B cell (primary cell): ENCODE data around the gene STAU1. TPM values are rescaled to one million over a fixed set of nuclear protein-coding genes. Genes with fewer than 3 reads are reported as not detected.

Source experiments
- ATAC-seq: fragments of 200-7000 bp; cut with Tn5 transposase; one replicate; pipeline ENCODE4 v1.10.0; 2021; ENCODE audit warnings: low read depth, mild to moderate bottlenecking, moderate number of reproducible peaks, moderate library complexity
- CTCF ChIA-PET: fragments of 350-600 bp; sonication (Branson Sonifier 250); formaldehyde crosslinking; loops from one replicate; lab custom pipeline; 2021; ENCODE audit warnings: antibody characterized with exemption, inconsistent platforms; lab: Charles Lee
- POLR2A ChIA-PET: fragments of 350-600 bp; sonication (Branson Sonifier 250); formaldehyde crosslinking; loops from one replicate; lab custom pipeline; 2021; ENCODE audit warnings: antibody characterized with exemption; lab: Charles Lee
- DNase-seq: peaks from one replicate; pipeline ENCODE4 v3.0.0; 2013
- H2AFZ ChIP-seq: 2 replicates; pipeline ENCODE4 v1.6.1; 2012; ENCODE audit warnings: mild to moderate bottlenecking, low read depth, low read length; ENCODE audit not compliant: insufficient read depth, poor library complexity, severe bottlenecking
- H3K27ac ChIP-seq, 2 donors: 1 replicate in 1 of 2; 2 replicates in 1 of 2; pipeline ENCODE4 v1.5.1; 2012 to 2013; ENCODE audit warnings: low read length in 2 of 2, mild to moderate bottlenecking in 2 of 2, moderate library complexity in 1 of 2
- H3K27me3 ChIP-seq, 4 experiments: fragments of 200-600 bp in 1 of 4; sonication (generic) in 1 of 4; replicated peaks in 1 of 4; 1 replicate in 2 of 4; 2 replicates in 2 of 4; pipeline versions ENCODE4 v1.6.1 to v1.7.0; 2013 to 2016; ENCODE audit warnings: low read length in 3 of 4, mild to moderate bottlenecking in 2 of 4, mixed read lengths in 1 of 4, moderate library complexity in 1 of 4; ENCODE audit not compliant: insufficient read depth in 4 of 4, control insufficient read depth in 3 of 4; ENCODE audit errors: control extremely low read depth in 1 of 4
- H3K36me3 ChIP-seq, 2 experiments: replicated peaks in 1 of 2; 1 replicate in 1 of 2; 2 replicates in 1 of 2; pipeline versions ENCODE4 v1.6.1 to v1.7.1; 2013; ENCODE audit warnings: low read length in 1 of 2; ENCODE audit not compliant: insufficient read depth in 2 of 2, control insufficient read depth in 1 of 2; ENCODE audit errors: control extremely low read depth in 1 of 2, extremely low read depth in 1 of 2
- H3K4me1 ChIP-seq, 2 donors: fragments of 200-600 bp in 1 of 2; sonication (generic) in 1 of 2; 1 replicate in 1 of 2; 2 replicates in 1 of 2; pipeline versions ENCODE4 v1.5.1 to v1.6.1; 2013 to 2017; ENCODE audit warnings: low read length in 2 of 2; ENCODE audit not compliant: control insufficient read depth in 2 of 2, insufficient read depth in 2 of 2
- H3K4me2 ChIP-seq: replicated peaks from 2 replicates; pipeline ENCODE3; 2012; ENCODE audit warnings: mild to moderate bottlenecking, low read depth, low read length; ENCODE audit not compliant: poor library complexity, severe bottlenecking
- H3K4me3 ChIP-seq, 5 experiments: fragments of 200-600 bp in 1 of 5; sonication (generic) in 1 of 5; 1 replicate in 3 of 5; 2 replicates in 2 of 5; pipeline versions ENCODE4 v1.5.1 to v1.7.0; 2011 to 2016; ENCODE audit warnings: low read length in 4 of 5, mild to moderate bottlenecking in 4 of 5, low read depth in 2 of 5, control low read depth in 1 of 5, moderate library complexity in 1 of 5; ENCODE audit not compliant: insufficient read depth in 1 of 5; ENCODE audit errors: control extremely low read depth in 1 of 5, extremely low read depth in 1 of 5
- H3K79me2 ChIP-seq: fragments of 200-600 bp; sonication (generic); one replicate; pipeline ENCODE4 v1.6.0; 2016; ENCODE audit warnings: low read length; ENCODE audit not compliant: control insufficient read depth, insufficient read depth
- H3K9ac ChIP-seq: fragments of 200-600 bp; sonication (generic); 2 replicates; pipeline ENCODE4 v1.6.1; 2017; ENCODE audit warnings: mild to moderate bottlenecking, low read length, moderate library complexity
- H3K9me3 ChIP-seq, 3 donors: one replicate each; pipeline versions ENCODE4 v1.6.1 to v1.7.1; 2013; ENCODE audit warnings: low read length in 2 of 3; ENCODE audit not compliant: control insufficient read depth in 2 of 3, insufficient read depth in 1 of 3; ENCODE audit errors: control extremely low read depth in 1 of 3
- H4K20me1 ChIP-seq: 2 replicates; pipeline ENCODE4 v1.6.0; 2012; ENCODE audit warnings: mild to moderate bottlenecking, low read length; ENCODE audit not compliant: insufficient read depth, control insufficient read depth, poor library complexity, severe bottlenecking
- H3K27ac Mint-ChIP-seq: one replicate; pipeline ENCODE4 v1.8.0; 2021; ENCODE audit warnings: mixed read lengths
- H3K27me3 Mint-ChIP-seq: one replicate; pipeline ENCODE4 v1.8.0; 2021; ENCODE audit warnings: mixed read lengths
- H3K4me1 Mint-ChIP-seq: one replicate; pipeline ENCODE4 v1.8.0; 2021; ENCODE audit warnings: mixed read lengths
- H3K4me3 Mint-ChIP-seq: one replicate; pipeline ENCODE4 v1.8.0; 2021; ENCODE audit warnings: mixed read lengths
- H3K9me3 Mint-ChIP-seq: one replicate; pipeline ENCODE4 v1.8.0; 2022; ENCODE audit warnings: mixed read lengths; ENCODE audit not compliant: insufficient read depth
- CTCF ChIP-seq: fragments of 200-600 bp; IDR thresholded peaks from one replicate; pipeline ENCODE4 v1.8.0; 2022; ENCODE audit warnings: antibody characterized with exemption, mild to moderate bottlenecking
- EZH2 ChIP-seq: IDR thresholded peaks from 2 replicates; pipeline ENCODE4 v1.6.1; 2012; ENCODE audit warnings: borderline replicate concordance, low read depth, mild to moderate bottlenecking, moderate library complexity, low read length; ENCODE audit not compliant: insufficient read depth, poor library complexity, severe bottlenecking
- WGBS: methylation state at CpG from one replicate; pipeline ENCODE4 v1.1.5; 2013; ENCODE audit warnings: missing lambda C conversion rate; ENCODE audit not compliant: insufficient coverage; 5-methylcytosine and 5-hydroxymethylcytosine counted together
- intact Hi-C: fragments of 100-400 bp; cut with micrococcal nuclease; formaldehyde crosslinking; loops from one replicate; pipeline ENCODE4 v1.10.0; 2022
- polyA plus RNA-seq: library from polyadenylated mRNA; depleted of rRNA; stranded (reverse); fragments of >200 nt; gene quantifications from 2 replicates; pipeline ENCODE4 v1.2.3, GENCODE V29; 2012
- total RNA-seq, 2 donors: library from RNA; stranded (reverse); fragments of 120-200 nt in 1 of 2; gene quantifications; 1 replicate in 1 of 2; 2 replicates in 1 of 2; pipeline versions ENCODE4 v1.2.3 to v1.2.4, GENCODE V29; 2013 to 2022

Gene STAU1
- total and polyA plus RNA-seq, 2 donors (not counting 1 experiment from before 2014, with no cell fraction given) = 15.4 to 42.9 TPM

- H3K27ac Mint-ChIP-seq = no peak overlapping the region
Observed at GRCh38 chr20:49185071-49185761, 2.9 kb downstream of the STAU1 start.

More at GRCh38 chr20:49185071-49185761, 2.9 kb downstream of the STAU1 start:
- Histone ChIP-seq H3K36me3 (peaks cover 0 to 3% of the 10 kb centered on the region in 2 experiments), H4K20me1 (peaks cover 62% of the 10 kb centered on the region), H3K27ac (peak overlapping the region in 1 of 2 donors; percentile 23), H3K4me1 (peaks cover 14 to 25% of the 10 kb centered on the region in 2 donors), H2AFZ (no peak overlapping the region), H3K4me3 (no peak overlapping the region), H3K4me2 (no peak overlapping the region), H3K9me3 (no peaks in the 10 kb centered on the region), H3K9ac (no peak overlapping the region), H3K79me2 (peaks cover 73% of the 10 kb centered on the region), H3K27me3 (no peaks in the 10 kb centered on the region)
- Mint-ChIP-seq H3K4me3 (no peak overlapping the region), H3K27me3 (no peaks in the 10 kb centered on the region), H3K4me1 (peaks cover 58% of the 10 kb centered on the region), H3K9me3 (no peaks in the 10 kb centered on the region)
- ATAC-seq (no peak), DNase-seq (no peak)
- ChIA-PET CTCF (interaction anchor here (1.2 to 5.6 kb wide), 2 partner anchors 9 to 31 kb away, joined by 3 to 22 read pairs; no protein-coding TSS in a partner anchor), POLR2A (no interaction called here)
- intact Hi-C loops = loop anchor here (5.0 to 10.0 kb wide), 2 partner anchors 53 to 1330 kb away; partner anchors contain the start of gene PTPN1
- TF ChIP-seq CTCF (no peak), EZH2 (no peak)
- 70% methylated on average over 2 of the region's 6 CpGs for WGBS
